GM21786 (cell line): ENCODE data around the gene TPCN2.

Source experiments
- ATAC-seq: cut with Tn5 transposase; IDR thresholded peaks from one replicate; pipeline ENCODE4 v1.9.1; 2021; ENCODE audit not compliant: unreplicated experiment

TPCN2 gene

GRCh38 chr11:69037074-69037473, 11.7 kb upstream of the TPCN2 start:
- no peak for ATAC-seq

DNA sequence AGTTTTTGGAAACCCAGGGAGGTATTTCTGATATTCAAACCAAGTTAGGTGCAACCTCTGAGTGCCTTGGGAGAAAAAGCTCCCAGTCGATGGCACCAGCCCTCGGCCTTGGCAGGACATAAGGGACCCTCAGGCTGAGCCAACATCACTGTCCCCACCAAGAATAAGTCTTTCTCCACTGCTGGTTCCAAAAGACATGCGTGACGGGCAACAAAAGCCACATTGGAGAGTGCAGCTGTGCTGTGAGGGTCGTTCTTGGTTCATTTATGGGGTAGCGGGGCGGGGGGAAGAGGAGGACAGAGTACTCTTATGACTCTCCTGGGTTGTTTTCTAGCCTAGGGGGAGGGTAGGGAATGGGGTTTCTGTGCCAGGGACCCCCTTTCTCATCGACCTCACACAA, 11.2 kb upstream of the TPCN2 start:
- no peak for ATAC-seq

DNA sequence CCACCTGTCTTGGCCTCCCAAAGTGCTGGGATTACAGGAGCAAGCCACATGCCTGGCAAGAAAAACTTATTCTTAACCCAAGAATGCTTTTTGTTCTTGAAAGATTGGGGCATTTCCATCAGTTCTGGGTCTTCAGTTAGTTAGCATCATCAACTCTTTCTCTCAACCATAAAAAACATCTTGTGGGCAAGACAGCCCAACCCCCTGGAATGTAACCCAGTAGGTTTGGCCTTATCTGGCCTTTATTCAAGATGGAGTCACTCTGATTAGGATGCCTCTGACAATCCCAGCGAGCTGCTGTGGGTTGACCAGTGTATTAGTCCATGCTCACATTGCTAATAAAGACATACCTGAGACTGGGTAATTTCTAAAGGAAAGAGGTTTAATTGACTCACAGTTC, 9.2 kb upstream of the TPCN2 start:
- ATAC-seq: no peak

GRCh38 chr11:69040051-69040450, 8.7 kb upstream of the TPCN2 start:
- ATAC-seq: no peak

DNA sequence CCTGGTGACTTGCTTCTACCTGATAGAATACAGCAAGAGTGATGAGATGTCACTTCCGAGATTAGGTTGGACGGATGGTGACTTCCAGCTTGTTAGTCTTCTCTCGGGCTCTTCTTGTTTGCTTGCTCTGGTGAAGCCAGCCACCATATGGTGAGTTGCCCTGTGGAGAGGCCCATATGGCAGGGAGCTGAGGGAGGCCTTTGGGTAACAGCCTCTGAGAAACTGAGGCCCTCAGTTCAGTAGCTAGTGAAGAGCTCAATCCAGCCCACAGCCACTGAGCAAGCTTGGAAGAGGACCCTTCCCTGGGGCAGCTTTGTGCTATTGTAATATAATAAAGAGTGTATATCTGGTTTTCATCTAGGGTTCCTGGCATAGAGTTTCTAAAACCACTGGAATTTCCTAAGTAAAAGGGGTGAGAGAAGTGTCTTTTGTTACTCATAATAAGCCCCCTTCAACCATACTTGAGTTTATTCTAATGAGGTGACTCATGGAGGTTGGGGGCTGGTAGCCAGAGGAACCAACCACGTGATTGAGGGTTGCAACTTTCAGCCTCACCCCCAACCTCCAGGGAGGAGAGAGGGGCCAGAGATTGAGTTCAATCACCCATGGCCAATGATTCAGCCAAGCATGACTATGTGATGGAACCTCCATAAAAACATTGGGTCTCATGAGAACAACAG, 8.0 kb upstream of the TPCN2 start:
- no peak for ATAC-seq

- ATAC-seq: no peak
These were observed 7.2 kb upstream of the TPCN2 start for GRCh38 chr11:69041516-69041915.

GRCh38 chr11:69044111-69045013, 4.4 kb upstream of the TPCN2 start:
- no peak for ATAC-seq

DNA sequence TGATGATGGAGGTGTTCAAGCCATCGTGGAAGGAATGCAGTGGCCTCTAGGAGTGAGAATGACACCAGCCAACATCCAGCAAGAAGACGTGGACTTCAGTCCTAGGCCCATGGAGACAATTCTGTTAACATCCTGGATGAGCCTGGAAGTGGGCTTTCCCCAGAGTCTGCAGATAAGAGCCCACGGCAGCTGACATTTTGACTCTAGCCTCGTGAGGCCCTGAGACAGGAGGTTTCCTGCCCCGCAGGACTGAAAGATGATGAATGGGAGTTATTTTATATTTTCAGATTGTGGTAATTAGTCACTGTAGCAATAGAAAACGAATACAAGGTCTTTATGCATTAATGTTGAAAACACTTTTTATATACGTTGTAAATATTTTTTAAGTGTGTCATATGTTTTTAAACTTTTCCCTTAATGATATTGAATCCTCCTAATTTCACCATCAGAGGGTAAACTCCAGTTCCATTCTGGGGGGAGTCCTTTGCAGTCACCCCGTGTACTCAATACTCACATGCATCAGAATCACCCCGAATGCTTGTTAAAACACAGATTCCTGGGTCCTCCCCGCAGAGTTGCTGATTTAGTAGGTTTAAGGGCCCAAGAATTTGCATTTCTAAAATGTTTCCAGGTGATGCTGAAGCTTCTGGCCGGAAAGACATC, 570 bp upstream of the TPCN2 start:
- no peak for ATAC-seq

- no peak for ATAC-seq
These were observed 747 bp downstream of the TPCN2 start for GRCh38 chr11:69049490-69049867.

- no peak for ATAC-seq
These were observed 2.1 kb downstream of the TPCN2 start for GRCh38 chr11:69050592-69051380.

DNA sequence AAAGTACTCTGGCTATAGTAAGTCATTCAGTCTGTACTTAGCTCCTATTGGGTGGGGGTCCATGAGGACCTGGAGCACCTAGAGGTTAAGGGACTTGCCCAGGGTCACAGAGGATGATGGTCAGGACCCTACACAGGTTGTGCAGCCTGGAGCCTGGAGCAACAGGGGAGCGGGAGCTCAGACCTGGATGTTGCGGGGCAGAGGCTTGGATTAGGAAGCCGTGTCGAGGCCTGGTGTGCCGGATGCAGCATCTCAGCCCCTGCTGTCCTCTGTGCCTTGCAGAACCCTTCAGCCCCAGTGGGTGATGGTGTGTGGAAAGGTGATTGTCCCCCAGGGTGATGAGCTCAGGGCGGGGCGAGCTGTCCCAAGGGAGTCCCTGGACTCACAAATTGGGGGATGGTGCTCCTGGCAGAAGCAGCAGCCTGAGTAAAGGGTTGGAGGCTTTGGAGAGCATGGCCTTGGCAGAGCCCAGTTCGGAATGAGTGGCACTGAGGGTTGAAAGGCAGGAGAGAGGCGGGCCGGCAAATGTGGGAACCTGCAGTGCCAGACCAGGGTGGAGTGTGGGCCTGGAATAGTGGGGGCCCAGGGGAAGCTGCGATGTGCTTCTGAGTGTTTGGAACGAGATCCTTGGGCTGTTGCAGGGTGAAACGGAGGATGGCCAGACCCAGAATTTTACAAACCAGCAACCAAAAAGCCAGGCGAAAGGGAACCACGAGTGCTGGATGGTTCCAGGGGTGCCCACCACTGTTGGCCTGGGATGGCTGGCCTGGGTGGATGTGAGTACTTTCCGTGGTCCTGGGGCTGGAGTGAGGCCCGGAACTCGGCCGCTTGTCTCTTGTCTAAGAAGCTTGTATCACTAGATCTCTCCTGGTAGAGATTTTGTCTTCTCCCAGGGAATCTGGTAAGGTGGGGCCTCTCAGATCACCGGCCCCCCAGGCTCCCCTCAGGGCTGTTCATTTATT, 2.9 kb downstream of the TPCN2 start:
- ATAC-seq: no peak

DNA sequence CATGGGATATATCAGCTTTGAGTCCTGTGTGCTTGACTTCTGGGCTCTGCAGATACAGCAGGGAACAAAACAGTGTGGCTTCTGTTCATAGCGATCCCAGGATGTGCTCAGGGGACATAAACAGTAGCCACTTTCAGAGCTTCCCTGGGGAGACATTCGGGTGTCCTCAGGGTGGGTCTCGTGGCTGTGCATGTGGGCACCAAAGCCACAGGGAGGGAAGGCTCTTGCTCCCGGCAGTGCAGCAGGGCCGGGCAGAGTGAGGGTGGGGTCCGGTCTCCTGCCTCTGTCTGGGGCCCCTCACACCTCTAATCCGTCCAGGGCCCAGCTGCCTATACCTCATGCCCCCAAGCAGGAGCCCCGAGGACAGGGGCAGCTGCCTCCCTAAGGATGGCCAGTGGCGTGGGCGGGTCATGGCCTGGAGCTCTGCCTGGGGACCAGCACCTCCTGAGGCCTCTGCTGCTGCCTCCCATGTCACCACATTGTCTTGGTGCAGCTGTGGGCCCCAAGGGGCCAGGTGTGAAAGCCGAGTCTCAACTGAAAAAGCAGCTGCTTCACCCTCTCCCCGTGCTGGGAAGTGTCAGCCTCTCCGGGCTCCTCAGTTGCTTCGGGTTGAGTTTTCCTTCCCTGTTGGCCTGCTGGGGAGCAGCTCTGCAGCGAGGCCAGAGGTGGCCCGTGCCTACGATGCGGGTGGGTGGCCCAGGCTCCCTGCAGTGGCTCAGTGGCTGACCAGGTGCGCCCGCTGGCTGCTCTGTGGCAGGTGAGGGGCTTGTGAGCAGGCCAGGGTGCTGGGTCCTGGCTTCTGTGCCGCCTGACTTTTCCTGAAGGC, 3.8 kb downstream of the TPCN2 start:
- no peak for ATAC-seq

GRCh38 chr11:69053169-69053477, 4.4 kb downstream of the TPCN2 start:
- no peak for ATAC-seq

- no peak for ATAC-seq
These were observed 5.0 kb downstream of the TPCN2 start for GRCh38 chr11:69053546-69054396.

DNA sequence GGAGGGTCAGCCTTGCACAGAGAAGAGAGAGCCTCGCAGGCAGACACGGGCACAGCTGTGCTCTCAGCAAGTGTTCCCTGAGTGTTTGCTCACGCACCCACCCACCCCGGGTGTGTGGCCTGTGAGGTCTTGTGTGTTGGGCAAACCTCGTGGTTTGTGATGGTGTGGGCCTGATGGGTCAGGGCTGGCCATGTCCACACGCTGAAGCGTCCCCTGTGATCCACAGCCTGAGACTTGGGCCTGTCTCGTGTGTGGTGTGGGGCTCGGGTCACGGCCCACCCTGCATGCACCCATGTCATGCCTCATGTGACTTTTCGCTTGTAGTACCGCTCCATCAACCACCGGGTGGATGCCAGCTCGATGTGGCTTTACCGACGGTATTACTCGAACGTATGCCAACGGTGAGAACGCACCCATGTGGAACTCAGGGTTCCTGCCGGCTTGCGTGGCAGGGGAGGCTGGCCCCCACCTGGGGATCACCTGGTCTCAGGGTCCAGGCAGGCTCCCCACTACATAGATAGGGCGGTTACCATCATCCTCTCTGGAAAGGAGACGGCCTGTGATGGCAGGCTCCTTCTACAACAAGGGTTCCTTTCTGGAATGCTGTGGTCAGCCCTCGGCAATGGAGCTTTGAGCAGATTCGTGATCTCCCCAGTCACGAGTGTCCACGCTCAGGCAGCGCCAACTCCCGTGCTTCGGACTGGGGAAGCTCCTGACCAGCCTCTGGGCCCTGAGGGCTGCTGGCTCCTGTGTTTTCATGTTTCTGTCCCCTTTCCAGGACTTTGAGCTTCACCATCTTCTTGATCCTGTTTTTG, 5.9 kb downstream of the TPCN2 start:
- ATAC-seq: no peak

DNA sequence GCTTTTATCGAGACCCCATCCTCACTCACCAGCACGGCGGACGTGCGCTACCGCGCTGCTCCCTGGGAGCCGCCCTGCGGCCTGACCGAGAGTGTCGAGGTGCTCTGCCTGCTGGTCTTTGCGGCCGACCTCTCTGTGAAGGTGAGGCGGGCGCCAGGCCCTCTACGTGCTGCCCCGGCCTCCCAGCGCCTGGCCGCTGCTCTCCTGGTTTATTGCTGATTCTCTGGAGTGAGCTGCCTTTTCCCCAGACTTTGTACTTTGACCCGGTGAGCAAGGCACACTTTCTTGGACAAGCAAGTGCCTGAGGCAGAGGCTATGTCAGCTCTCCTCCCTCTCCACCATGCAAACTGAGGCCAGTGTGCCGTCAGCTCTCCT, 6.5 kb downstream of the TPCN2 start:
- no peak for ATAC-seq
